WTC11 (cell line): ENCODE measurements around the gene CACHD1. TPM values are rescaled to one million over a fixed set of nuclear protein-coding genes. Genes with fewer than 3 reads are reported as not detected.

Source experiments
- ATAC-seq: fragments of 200-7000 bp; cut with Tn5 transposase; 2 replicates; pipeline ENCODE4 v1.10.0; 2021; ENCODE audit warnings: mild to moderate bottlenecking, moderate library complexity
- CTCF ChIA-PET: fragments of 300-600 bp; sonication (Branson Sonifier 250); formaldehyde crosslinking; loops from one replicate; lab custom pipeline; 2021; ENCODE audit warnings: antibody characterized with exemption; lab: Charles Lee
- POLR2A ChIA-PET: fragments of 350-600 bp; sonication (Branson Sonifier 250); formaldehyde crosslinking; loops from one replicate; lab custom pipeline; 2021; ENCODE audit warnings: antibody characterized with exemption; lab: Charles Lee
- DNase-seq: peaks from one replicate; pipeline ENCODE4 v3.0.0; 2021; ENCODE audit warnings: low spot score
- H3K27ac Mint-ChIP-seq: 2 replicates; pipeline ENCODE4 v1.8.0; 2021; ENCODE audit warnings: mixed read lengths
- H3K27me3 Mint-ChIP-seq: 2 replicates; pipeline ENCODE4 v1.8.0; 2021; ENCODE audit warnings: low read depth, mild to moderate bottlenecking, moderate library complexity, mixed read lengths
- H3K36me3 Mint-ChIP-seq: 2 replicates; pipeline ENCODE4 v1.8.0; 2021; ENCODE audit warnings: mixed read lengths
- H3K4me1 Mint-ChIP-seq: 2 replicates; pipeline ENCODE4 v1.8.0; 2022; ENCODE audit warnings: mixed read lengths
- H3K4me3 Mint-ChIP-seq: 2 replicates; pipeline ENCODE4 v1.8.0; 2021; ENCODE audit warnings: mild to moderate bottlenecking, moderate library complexity, mixed read lengths
- H3K9me3 Mint-ChIP-seq: 2 replicates; pipeline ENCODE4 v1.8.0; 2021; ENCODE audit warnings: mixed read lengths
- AFF4 ChIP-seq: sonication (generic); formaldehyde crosslinking; IDR thresholded peaks from 2 replicates; pipeline ENCODE4 v1.8.1; 2023; ENCODE audit warnings: mild to moderate bottlenecking, missing genetic modification reagents, borderline replicate concordance
- ATF2 ChIP-seq: sonication (generic); formaldehyde crosslinking; IDR thresholded peaks from 2 replicates; pipeline ENCODE4 v1.8.1; 2022; ENCODE audit warnings: low read depth, missing genetic modification reagents, borderline replicate concordance
- GTF2I ChIP-seq: fragments of 250-450 bp; sonication (Bioruptor Pico); conservative IDR thresholded peaks from 2 replicates; pipeline ENCODE4 v1.4.0; 2021; ENCODE audit warnings: mild to moderate bottlenecking
- HMGXB4 ChIP-seq: sonication (generic); formaldehyde crosslinking; IDR thresholded peaks from 2 replicates; pipeline ENCODE4 v1.8.1; 2023; ENCODE audit warnings: mild to moderate bottlenecking, moderate library complexity, missing genetic modification reagents
- IRF2 ChIP-seq: sonication (generic); formaldehyde crosslinking; IDR thresholded peaks from 2 replicates; pipeline ENCODE4 v1.8.0; 2022; ENCODE audit warnings: low read depth, missing genetic modification reagents, borderline replicate concordance
- JAZF1 ChIP-seq: fragments of 250-450 bp; sonication (Bioruptor Pico); IDR thresholded peaks from 2 replicates; pipeline ENCODE4 v1.9.0; 2021; ENCODE audit warnings: moderate library complexity, mild to moderate bottlenecking, inconsistent platforms
- MLX ChIP-seq: sonication (generic); formaldehyde crosslinking; IDR thresholded peaks from 2 replicates; pipeline ENCODE4 v1.8.1; 2023; ENCODE audit warnings: mild to moderate bottlenecking, missing genetic modification reagents, moderate library complexity
- NR1H2 ChIP-seq: sonication (generic); formaldehyde crosslinking; IDR thresholded peaks from 2 replicates; pipeline ENCODE4 v1.9.0; 2021; ENCODE audit warnings: mild to moderate bottlenecking, moderate library complexity, missing genetic modification reagents
- PRDM15 ChIP-seq: sonication (generic); formaldehyde crosslinking; IDR thresholded peaks from 2 replicates; pipeline ENCODE4 v1.8.0; 2022; ENCODE audit warnings: missing genetic modification reagents
- TEAD4 ChIP-seq: sonication (generic); formaldehyde crosslinking; IDR thresholded peaks from 2 replicates; pipeline ENCODE4 v1.8.0; 2022; ENCODE audit warnings: mild to moderate bottlenecking, missing genetic modification reagents
- USF2 ChIP-seq: sonication (generic); formaldehyde crosslinking; IDR thresholded peaks from 2 replicates; pipeline ENCODE4 v1.8.1; 2023; ENCODE audit warnings: mild to moderate bottlenecking, missing genetic modification reagents, moderate library complexity
- ZNF121 ChIP-seq: sonication (generic); formaldehyde crosslinking; IDR thresholded peaks from 2 replicates; pipeline ENCODE4 v1.8.0; 2023; ENCODE audit warnings: missing genetic modification reagents
- ZNF232 ChIP-seq: sonication (generic); formaldehyde crosslinking; IDR thresholded peaks from 2 replicates; pipeline ENCODE4 v1.8.0; 2022; ENCODE audit warnings: mild to moderate bottlenecking, missing genetic modification reagents
- ZNF423 ChIP-seq: fragments of 250-450 bp; sonication (Bioruptor Pico); IDR thresholded peaks from 2 replicates; pipeline ENCODE4 v2.1.2; 2022; ENCODE audit warnings: mild to moderate bottlenecking, moderate library complexity
- total RNA-seq: library from RNA; stranded (reverse); gene quantifications from 3 replicates; pipeline ENCODE4 v1.2.3, GENCODE V29; 2021

Gene CACHD1
- total RNA-seq, 1 experiment from 2014 or later = 26.3 TPM

GRCh38 chr1:64502931-64503330 lies 33.0 kb downstream of the CACHD1 start:
- Mint-ChIP-seq H3K27ac (no peak overlapping the region), H3K4me3 (no peak overlapping the region), H3K36me3 (peaks cover 12% of the 10 kb centered on the region; the same call in 1 of the 2 replicates), H3K9me3 (no peaks in the 10 kb centered on the region), H3K27me3 (peaks cover 21% of the 10 kb centered on the region), H3K4me1 (peaks cover 89% of the 10 kb centered on the region)
- DNase-seq = no peak
- POLR2A ChIA-PET = no interaction called here
- no peak for TF ChIP-seq MLX (CRISPR knock-in tag)
- no peak for TF ChIP-seq TEAD4 (CRISPR knock-in tag)
- TF ChIP-seq ZNF423 (CRISPR knock-in tag) = no peak
- ATAC-seq = no peak
- CTCF ChIA-PET = interaction anchor here (0.6 kb wide), 1 partner anchor 91 kb away, joined by 3 read pairs; no protein-coding TSS in a partner anchor

- Mint-ChIP-seq H3K4me3 (peak overlapping the region; percentile 78), H3K27me3 (peaks cover 46% of the 10 kb centered on the region), H3K9me3 (no peaks in the 10 kb centered on the region), H3K27ac (peak overlapping the region; percentile 71), H3K36me3 (no peaks in the 10 kb centered on the region), H3K4me1 (peaks cover 87% of the 10 kb centered on the region)
- TF ChIP-seq PRDM15 (CRISPR knock-in tag) = no peak
- no peak for TF ChIP-seq USF2 (CRISPR knock-in tag)
- TF ChIP-seq JAZF1 = no peak
- TF ChIP-seq ZNF232 (CRISPR knock-in tag) = no peak
- CTCF ChIA-PET = interaction anchor here (0.6 to 1.4 kb wide), 8 partner anchors 8 to 813 kb away, joined by 3 to 7 read pairs (median 4); no protein-coding TSS in a partner anchor
- DNase-seq (peak; percentile 77), ATAC-seq (peak; percentile 86)
- POLR2A ChIA-PET = interaction anchor here (1.0 kb wide), 2 partner anchors 9 to 33 kb away, joined by 3 read pairs; no protein-coding TSS in a partner anchor
Measured at GRCh38 chr1:64505232-64505943, 35.5 kb downstream of the CACHD1 start.

- DNase-seq = no peak
- CTCF ChIA-PET = interaction anchor here (0.5 to 1.4 kb wide), 4 partner anchors 8 to 33 kb away, joined by 3 to 7 read pairs (median 4); no protein-coding TSS in a partner anchor
- H3K27me3 Mint-ChIP-seq = peaks cover 51% of the 10 kb centered on the region
- ATAC-seq = peak; percentile 3; the same call in 1 of the 2 replicates
- H3K4me1 Mint-ChIP-seq = peaks cover 92% of the 10 kb centered on the region
- TF ChIP-seq AFF4 (CRISPR knock-in tag) (no peak), MLX (CRISPR knock-in tag) (no peak), ATF2 (CRISPR knock-in tag) (no peak), IRF2 (CRISPR knock-in tag) (no peak), HMGXB4 (CRISPR knock-in tag) (no peak), GTF2I (0 out of 2 replicates have a peak, but pooled peaks have one; percentile 38), ZNF121 (CRISPR knock-in tag) (peak; percentile 79), NR1H2 (no peak)
- TF ChIP-seq, all 79 proteins: peak for 2
- Mint-ChIP-seq H3K36me3 (no peaks in the 10 kb centered on the region), H3K9me3 (no peaks in the 10 kb centered on the region), H3K4me3 (peak overlapping the region; percentile 78), H3K27ac (peak overlapping the region; percentile 71)
- POLR2A ChIA-PET = interaction anchor here (1.0 kb wide), 2 partner anchors 9 to 33 kb away, joined by 3 read pairs; no protein-coding TSS in a partner anchor
Measured at GRCh38 chr1:64505944-64506655, 36.2 kb downstream of the CACHD1 start.
